NCI-H2196 treated with DMSO at 0.1 percent for 48 hours (cell line): Measurements from ENCODE around the gene SLC38A3.

Source experiments
- DNase-seq: peaks from one replicate; lab custom pipeline; 2025; ENCODE audit not compliant: unreplicated experiment; lab: John Stamatoyannopoulos, UW

The SLC38A3 gene

DNA sequence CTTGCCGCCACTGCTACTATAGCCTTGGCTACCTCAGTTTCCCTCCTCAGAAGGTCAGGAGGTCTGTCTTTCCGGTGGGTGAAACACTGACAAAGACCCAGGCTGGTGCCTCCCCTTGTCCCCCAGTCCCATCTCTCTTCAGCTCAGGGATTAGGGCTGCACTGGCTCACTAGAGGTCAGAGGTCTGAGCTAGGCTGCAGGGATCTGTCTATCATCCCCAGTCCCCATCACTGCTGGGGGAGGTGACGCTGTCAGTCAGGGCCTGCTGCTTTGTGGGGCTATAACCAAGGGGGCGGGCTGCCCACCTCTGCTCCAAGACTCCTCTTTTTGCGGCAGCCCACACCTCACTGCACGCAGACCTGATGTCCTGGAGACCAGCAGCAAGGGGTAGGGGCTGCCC is 36.3 kb upstream of the SLC38A3 start:
- DNase-seq = no peak

DNA sequence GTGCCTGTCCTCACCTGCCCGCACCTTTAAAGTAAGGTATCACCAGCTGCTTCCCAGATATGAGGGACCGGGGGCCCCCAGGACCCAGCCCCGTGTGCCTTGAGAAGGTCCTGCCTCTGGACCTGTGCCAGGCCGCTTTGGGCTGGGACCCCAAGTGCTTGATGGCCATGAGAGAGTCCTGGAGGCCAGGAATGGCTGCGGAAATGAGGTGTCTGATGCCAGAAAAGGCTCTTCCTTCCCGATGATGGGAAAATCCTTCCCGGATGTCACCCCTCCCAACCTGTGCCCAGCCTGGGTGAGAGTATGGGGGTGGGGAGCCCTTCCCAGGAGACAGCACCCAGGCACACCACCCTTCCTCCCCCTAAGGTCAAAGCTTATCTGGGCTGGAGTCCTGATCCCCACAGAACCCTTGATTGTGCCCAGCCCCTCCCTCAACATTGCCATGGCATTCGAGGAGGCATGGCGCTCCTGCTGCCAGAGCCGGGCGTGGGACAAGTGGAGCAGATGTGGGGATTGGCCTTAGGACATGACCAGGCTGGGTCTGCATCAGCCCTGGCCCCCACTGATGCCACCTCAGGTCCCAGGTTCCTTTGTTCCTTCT is 35.7 kb upstream of the SLC38A3 start:
- DNase-seq = no peak

DNA sequence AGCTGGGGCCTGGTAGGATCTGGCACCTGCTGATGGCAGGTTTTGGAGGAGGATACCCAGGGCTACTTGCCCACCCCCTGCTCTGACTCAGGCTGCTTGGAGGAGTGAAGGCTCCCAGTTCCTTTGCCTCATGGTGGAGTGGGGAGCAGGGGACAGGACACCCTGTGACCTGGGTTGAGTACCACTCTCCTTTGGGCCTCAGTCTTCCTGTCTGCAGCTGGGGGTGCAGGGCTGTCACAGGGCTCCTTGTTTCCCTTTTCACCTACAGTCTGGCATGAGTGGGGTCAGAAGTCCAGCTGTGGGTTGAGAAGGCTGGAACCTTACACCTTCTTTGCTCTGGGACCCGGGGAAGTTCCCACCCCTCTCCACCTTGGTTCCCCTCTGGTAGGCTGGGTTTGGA is 35.2 kb upstream of the SLC38A3 start:
- DNase-seq = no peak

DNA sequence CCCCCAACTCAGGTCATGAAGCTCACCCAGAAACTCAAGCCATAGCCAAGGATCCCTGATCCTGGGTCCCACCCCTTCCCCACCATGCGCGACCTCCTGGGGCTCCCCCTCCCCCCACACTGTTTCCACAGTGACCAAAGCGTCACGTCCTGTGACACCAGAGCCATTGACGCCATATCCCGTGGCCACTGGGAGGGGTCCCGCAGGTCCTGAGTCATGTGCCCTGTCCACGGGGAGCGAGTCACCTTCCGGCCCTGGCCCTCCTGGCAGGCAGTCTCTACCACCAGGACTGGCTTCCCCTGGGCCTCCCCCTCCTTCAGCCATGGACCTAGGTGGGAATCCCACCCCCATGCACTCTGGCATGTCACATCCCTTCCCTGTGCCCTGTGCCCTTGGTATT is 34.4 kb upstream of the SLC38A3 start:
- DNase-seq = no peak

DNA sequence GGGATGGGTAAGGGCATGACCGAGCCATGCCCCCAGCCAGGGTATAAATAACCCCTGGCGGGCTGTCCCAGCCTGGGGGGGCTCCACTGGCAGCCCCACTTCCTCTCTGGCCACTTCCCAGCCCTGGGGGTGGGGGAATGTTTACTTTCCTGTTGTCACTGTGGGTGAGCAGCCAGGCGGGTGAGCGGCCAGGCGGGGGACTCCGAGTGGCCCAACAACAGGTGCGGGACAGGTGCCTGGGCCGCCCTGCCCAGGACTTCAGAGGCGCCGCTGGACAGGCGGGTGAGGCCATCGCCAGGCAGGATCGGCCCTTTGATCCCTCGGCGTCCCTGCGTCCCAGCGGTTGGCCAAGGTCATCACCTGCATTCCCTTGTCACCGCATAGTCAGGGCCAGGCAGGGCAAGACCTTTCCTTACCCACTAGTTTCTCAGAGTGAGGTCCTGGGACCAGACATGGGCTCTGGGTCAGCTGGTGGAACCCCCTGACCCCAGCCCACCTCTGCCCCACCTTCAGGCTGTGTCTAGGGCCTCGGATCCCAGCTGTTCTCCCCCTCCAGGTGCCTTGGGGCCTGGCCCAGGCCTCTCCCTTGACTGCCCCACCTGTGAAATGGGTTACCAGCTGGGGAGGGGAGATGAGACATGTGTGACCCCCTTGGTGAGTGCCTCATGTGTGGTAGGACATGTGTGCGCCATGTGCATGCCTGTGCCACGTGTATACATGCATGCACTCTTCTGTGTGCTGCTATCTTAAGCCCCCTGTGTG is 33.4 kb upstream of the SLC38A3 start:
- DNase-seq = no peak

DNA sequence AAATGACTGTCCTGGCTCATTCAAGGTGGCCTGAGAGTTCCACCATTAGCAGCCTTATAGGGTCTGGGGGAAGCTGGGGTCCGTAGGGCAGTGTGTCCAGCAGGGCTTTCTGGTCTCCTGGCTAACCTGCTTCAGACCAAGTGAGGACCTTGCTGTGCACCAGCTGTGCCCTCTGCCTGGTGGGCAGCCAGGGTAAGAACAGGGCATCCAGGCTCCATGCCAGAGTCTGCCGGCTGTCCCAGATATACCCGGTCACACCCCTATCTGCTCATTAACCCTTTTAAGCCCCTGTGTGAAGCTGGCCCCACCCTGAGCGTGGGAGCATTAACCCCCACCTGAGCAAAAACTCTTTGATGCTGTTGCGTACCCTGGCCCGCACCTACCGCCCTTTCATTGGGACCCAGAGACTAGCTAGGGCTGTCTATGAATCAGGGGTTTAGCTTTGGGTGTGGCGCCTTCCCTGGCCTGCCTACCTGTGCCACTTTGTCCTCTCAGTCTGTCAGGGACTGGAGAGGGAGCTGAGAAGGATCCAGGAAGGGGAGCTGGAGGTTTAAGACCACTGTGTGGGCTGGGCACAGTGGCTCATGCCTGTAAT is 32.3 kb upstream of the SLC38A3 start:
- no peak for DNase-seq

DNA sequence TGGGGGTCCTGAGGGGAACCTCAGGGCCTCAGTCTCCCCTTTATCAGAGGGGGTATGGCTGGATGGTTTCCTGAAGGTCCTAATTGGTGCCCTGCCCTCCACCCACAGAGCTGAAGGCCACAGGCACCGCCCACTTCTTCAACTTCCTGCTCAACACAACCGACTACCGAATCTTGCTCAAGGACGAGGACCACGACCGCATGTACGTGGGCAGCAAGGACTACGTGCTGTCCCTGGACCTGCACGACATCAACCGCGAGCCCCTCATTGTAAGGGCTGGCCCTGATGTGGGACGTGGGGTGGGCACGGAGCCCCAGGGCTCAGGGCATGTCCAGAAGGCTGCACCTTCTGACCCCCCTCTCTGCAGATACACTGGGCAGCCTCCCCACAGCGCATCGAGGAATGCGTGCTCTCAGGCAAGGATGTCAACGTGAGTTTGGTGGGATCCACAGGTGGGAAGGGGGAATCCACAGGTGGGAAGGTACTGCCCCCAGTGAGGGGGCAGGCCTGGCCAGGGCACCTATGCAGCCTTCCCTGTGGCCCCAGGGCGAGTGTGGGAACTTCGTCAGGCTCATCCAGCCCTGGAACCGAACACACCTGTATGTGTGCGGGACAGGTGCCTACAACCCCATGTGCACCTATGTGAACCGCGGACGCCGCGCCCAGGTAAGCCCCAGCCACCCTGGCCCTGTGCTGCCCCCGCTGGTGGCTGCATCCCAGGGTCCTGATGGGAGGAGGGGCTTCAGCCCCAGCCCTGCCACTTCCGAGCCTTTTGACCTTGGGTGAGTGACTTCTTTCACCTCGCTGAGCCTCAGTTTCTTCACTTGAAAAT is 31.2 kb upstream of the SLC38A3 start:
- DNase-seq = no peak

DNA sequence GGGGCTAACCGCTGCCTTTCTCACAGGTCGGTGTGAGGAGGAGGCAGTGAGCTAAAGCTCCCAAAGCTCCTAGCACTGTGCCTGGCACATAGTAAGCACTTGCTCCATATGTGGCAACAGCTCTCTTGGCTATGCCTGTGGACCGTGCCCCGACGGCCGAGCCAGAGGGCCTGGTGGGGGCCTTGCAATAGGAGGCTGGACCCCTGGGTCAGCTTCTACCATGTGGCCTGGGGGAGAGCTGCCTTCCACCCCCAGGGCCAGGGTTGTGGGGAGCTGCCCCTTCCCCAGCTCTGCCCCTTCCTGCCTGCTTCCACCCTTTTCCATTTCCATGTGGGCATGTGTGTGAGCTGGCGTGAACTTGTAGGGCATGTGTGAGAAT is 30.6 kb upstream of the SLC38A3 start:
- DNase-seq = no peak

DNA sequence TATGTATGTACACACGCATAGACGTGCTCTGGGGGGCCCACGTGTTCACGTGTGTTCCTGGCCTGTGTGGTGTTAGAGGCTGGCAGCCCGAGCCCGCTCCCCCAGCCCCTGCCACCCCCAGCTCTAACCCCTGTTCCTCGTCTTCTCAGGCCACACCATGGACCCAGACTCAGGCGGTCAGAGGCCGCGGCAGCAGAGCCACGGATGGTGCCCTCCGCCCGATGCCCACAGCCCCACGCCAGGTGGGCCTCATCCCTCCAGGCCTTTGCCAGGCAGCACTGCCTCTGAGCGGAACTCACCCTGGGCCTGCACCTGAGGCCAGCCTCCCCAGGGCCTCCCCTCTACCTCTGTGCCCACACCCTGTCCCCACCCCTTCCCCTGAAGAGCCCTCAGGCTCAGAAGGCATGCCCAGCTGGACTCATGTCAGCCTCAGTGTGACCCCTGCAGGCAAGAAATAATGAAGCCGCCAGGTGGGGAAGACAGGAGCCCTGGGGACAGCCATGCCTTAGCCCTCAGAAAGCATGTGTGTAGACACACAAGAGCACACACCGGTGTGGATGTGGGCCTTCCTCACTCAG is 30.0 kb upstream of the SLC38A3 start:
- no peak for DNase-seq

DNA sequence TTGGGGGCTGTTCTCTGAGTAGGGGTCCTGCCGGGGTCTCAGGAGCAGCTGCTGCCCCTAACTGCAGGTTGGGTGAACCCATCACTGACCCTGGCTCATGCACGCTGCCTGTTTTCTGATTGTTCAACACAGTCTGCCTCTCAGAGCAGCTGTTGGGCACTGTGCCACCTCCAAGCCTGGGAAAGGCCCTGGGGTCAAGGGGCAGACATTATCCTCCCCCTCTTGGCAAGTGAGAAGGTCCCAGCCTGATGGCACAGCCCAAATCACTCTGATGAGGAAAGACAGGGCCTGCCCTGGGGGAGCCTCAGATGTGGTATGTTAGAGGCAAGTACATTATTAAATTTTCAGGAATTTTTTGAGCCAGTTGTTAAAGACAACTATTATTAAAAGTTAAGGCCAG is 27.7 kb upstream of the SLC38A3 start:
- no peak for DNase-seq

DNA sequence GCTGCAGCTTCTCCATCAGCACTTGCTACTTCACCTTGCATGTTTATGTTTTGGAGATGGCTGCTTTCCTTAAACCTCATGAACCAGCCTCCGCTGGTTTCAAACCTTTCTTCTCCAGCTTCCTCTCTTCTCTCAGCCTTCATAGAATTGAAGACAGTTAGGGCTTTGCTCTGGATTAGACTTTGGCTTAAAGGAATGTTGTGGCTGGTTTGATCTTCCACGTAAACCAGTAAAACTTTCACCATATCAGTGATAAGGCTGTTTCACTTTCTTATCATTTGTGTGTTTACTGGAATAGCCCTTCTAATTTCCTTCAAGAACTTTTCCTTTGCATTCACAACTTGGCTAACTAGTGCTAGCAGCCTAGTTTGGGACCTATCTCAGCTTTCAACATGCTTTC is 25.4 kb upstream of the SLC38A3 start:
- no peak for DNase-seq

DNA sequence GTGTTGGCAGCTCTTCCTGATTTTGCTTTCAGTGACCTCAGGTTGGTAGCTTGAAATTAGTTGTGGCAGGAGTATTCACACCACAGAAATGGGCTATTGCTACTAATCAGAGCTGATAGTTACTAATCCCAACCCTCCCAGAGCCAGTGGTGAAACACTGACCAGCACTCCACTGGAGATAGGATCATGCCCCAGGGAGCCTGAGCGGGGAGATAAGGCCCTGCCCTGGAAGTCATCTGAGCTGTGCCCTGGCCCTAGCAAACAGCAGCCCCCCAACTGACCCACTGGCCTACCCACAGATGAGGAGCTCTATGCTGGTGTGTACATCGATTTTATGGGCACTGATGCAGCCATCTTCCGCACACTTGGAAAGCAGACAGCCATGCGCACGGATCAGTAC is 23.1 kb upstream of the SLC38A3 start:
- no peak for DNase-seq

DNA sequence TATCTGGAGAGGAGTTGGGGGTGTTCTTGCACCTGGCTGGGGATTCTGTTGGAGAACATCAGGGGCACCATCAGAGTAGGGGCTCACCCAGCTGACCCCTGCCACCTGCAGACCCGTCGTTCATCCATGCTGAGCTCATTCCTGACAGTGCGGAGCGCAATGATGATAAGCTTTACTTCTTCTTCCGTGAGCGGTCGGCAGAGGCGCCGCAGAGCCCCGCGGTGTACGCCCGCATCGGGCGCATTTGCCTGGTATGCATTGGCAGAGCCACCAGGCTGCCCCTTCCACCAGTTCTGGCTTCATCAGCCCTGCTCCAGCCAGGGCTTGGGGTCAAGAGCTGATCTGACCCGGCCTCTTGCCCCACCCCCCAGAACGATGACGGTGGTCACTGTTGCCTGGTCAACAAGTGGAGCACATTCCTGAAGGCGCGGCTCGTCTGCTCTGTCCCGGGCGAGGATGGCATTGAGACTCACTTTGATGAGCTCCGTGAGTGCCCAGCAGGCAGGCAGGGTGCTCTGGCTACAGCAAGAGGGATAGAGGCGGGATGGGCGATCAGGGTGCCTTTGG is 22.5 kb upstream of the SLC38A3 start:
- no peak for DNase-seq

DNA sequence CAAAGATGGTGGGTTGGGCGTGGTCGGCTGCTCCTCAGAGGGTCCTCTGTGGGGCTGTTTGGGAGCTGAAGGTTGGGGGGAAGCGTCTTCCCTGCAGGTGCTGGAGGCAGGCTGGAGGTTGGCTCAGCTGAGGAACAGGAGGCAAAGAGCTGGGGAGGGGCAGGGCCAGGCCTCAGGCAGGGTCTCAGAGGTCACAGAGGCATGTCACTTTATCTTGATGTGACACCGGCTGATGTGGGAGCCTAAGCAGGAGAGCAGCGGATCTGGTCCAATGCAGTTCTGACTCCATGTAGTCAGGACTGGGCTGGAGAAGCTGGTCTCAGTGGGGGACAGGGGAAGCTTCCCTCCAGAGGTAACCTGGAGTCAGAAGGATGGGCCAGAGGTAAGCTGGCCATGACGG is 21.3 kb upstream of the SLC38A3 start:
- no peak for DNase-seq

DNA sequence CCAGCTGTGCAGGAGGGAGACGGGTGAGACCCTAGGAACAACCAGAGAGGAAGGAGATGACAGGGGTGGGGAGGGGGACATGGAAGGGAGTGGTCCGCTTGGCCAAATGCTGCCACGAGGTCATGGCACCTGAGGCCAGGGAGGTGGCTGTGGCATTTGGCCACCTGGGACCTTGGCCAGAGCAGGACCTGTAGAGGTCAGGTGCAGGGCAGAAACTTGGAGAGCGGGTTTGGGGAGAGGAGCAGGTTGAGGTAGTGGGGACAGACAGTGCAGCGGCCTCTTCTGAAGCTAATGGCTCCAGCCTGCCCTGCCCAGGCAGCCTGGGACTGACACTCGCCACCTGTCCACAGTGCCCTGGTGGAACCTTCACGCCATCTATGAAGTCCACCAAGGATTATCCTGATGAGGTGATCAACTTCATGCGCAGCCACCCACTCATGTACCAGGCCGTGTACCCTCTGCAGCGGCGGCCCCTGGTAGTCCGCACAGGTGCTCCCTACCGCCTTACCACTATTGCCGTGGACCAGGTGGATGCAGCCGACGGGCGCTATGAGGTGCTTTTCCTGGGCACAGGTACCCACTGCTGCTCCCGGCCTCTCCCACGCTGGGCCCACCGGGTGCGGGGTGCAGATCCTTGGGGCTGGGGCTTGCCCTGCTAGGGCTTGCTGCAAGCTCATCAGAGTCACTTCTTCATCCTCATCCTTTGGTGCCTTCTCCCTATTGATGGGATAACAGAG is 20.7 kb upstream of the SLC38A3 start:
- no peak for DNase-seq

DNA sequence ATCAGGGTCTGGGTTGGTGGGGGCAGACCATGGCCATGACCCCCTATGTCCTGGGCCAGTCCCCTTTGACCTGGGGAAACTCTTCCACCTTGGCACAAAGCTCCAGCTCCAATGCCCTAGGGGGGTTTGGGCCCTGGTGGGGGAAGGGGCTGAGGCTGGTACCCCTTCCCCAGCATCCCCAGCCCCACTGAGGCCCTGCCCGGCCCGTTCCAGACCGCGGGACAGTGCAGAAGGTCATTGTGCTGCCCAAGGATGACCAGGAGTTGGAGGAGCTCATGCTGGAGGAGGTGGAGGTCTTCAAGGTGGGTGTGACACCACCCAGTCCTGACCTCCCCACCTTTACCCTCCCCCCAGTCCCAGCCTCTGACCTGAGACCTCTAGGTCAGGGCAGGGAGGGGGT is 19.8 kb upstream of the SLC38A3 start:
- DNase-seq = no peak

DNA sequence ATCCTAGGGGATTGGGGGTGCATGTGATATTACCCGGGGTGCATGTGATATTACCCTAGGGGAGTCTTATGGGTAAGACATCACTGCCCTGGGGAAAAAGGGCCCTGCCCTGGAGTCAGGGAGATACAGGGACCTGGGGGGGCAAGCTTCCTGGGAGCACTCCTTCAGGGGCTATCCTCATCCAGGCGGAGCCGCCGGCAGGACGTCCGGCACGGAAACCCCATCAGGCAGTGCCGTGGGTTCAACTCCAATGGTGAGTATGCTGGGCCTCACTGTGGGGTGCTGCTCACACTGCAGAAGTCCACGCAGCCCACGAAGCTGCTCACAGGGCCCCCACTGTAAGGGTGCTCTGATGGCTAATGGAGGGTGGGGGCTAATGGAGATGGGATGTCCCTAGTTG is 19.0 kb upstream of the SLC38A3 start:
- no peak for DNase-seq

DNA sequence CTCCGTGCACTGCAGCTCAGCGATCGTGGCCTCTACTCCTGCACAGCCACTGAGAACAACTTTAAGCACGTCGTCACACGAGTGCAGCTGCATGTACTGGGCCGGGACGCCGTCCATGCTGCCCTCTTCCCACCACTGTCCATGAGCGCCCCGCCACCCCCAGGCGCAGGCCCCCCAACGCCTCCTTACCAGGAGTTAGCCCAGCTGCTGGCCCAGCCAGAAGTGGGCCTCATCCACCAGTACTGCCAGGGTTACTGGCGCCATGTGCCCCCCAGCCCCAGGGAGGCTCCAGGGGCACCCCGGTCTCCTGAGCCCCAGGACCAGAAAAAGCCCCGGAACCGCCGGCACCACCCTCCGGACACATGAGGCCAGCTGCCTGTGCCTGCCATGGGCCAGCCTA is 17.3 kb upstream of the SLC38A3 start:
- no peak for DNase-seq

DNA sequence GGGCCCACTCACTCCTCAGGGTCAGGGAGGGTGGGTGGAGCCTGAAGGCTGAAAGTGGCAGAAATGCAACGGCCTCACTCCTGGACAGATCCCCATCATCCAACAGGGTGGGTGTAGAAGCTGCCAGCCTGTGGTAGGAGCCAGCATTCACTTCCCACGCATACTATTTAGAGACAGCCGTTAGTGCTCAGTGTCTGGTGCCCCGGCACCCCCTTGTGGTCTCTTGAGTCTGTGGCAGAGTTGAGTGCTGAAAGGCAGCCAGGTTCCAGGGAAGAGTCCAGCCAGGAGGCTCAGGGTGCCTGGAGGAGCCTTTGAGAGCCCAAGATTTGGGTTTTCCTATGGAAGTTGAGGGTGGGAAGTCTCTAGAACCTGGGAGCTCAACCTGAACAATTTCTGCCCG is 15.8 kb upstream of the SLC38A3 start:
- DNase-seq = peak; percentile 14

DNA sequence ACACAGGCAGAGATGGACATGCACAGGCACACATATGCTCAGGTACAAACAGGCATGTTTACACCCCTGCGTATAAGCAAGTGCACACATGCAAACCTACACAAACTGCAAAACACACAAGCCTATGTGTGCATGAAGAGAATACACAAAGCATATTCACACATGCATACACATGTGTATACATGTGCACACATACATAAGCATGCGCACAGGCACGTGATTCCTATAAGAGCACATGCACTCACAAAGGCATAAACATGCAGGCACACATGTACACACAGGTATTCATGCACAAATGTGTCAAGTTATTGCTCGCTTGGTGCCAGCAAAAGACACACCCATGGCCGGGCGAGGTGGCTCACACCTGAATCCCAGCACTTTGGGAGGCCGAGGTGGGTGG is 15.1 kb upstream of the SLC38A3 start:
- DNase-seq = no peak
